ENCODE measurements around the gene MEMO1. TPM values are rescaled to one million over a fixed set of nuclear protein-coding genes. Genes with fewer than 3 reads are reported as not detected.

Gene MEMO1
- total and polyA plus RNA-seq, 2 of the 4 experiments (the other 2 are of a cell fraction), result 23.7 to 49.7 TPM

DNA sequence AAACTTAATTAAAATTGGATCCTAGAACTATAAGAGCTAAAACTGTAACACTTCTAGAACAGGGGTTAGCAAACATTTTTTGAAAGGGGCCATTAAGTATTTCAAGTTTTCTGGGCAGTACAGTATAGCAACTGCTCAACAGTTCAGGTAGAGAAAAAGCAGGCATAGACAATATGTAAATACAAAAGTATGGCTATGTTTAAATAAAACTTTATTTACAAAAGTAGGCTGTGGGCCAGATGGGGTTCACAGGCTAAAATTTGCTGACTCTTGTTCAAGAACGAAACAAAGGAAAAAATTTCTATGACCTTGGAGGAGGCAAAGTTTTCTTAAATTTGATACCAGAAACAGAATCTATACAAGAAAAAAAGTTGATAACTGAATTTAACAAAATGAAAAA lies 114.5 kb downstream of the MEMO1 start:
- POLR2A ChIA-PET (ENCODE audit: unreplicated experiment), result no interaction called here
- Histone ChIP-seq H3K9me3 (ENCODE audit: control insufficient read depth, insufficient read depth, low read length) (no peaks in the 10 kb centered on the region; the same call in 1 of the 2 replicates), H2BK20ac (ENCODE audit: low read depth, low read length) (no peak overlapping the region), H3K9me1 (ENCODE audit: insufficient read depth, low read length) (no peaks in the 10 kb centered on the region), H3K27ac (ENCODE audit: insufficient read depth, low read length) (no peak overlapping the region), H2AFZ (replicated peaks; ENCODE audit: low read length, poor library complexity) (no peak overlapping the region), H3K4ac (ENCODE audit: low read depth, low read length) (no peak overlapping the region), H3K36me3 (ENCODE audit: control insufficient read depth, insufficient read depth, low read length) (peaks cover 2% of the 10 kb centered on the region; the same call in 1 of the 2 replicates), H2AK5ac (ENCODE audit: low read depth, low read length) (no peak overlapping the region), H3K9ac (ENCODE audit: low read depth, low read length) (no peak overlapping the region), H2BK120ac (ENCODE audit: low read depth, low read length) (no peak overlapping the region), H3K56ac (ENCODE audit: extremely low read depth, insufficient read depth, low read length) (no peak overlapping the region), H4K8ac (ENCODE audit: low read depth in 2 of 2, low read length in 2 of 2) (no peak overlapping the region), H4K20me1 (ENCODE audit: insufficient read depth, low read length) (no peaks in the 10 kb centered on the region), H3K79me1 (ENCODE audit: low read depth in 1 of 2, low read length in 2 of 2) (peaks cover 0 to 5% of the 10 kb centered on the region in 2 experiments; a peak in 2 of 4 replicates), H2BK5ac (ENCODE audit: low read depth, low read length, poor library complexity, severe bottlenecking) (no peak overlapping the region), H3K23ac (ENCODE audit: low read depth, low read length) (no peak overlapping the region), H3K27me3 (ENCODE audit: control insufficient read depth, insufficient read depth, low read length) (no peaks in the 10 kb centered on the region), H2BK15ac (ENCODE audit: low read depth, low read length) (no peak overlapping the region), H3K4me2 (ENCODE audit: low read depth, low read length) (no peak overlapping the region), H4K5ac (ENCODE audit: low read depth, low read length) (no peak overlapping the region), H3K4me3 (ENCODE audit: insufficient read depth, low read depth, low read length) (no peak overlapping the region), H2AK9ac (replicated peaks; ENCODE audit: low read depth, low read length, poor library complexity) (no peak overlapping the region), H3K14ac (replicated peaks; ENCODE audit: low read depth, low read length) (no peak overlapping the region), H4K91ac (ENCODE audit: insufficient read depth, low read depth, low read length) (no peak overlapping the region), H3K18ac (ENCODE audit: low read depth, low read length) (no peak overlapping the region), H3K4me1 (ENCODE audit: control insufficient read depth, insufficient read depth, low read length) (peaks cover 2% of the 10 kb centered on the region; the same call in 1 of the 2 replicates)
- WGBS, 2 experiments (ENCODE audit: extremely low coverage in 2 of 2, insufficient read length in 1 of 2), result no CpG with 5 or more reads among the region's 1 CpG
- CTCF ChIA-PET, result interaction anchor here (0.5 kb wide), 1 partner anchor 623 kb away, joined by 3 read pairs; no protein-coding TSS in a partner anchor
- ATAC-seq (ENCODE audit: low read depth) (no peak), DNase-seq (no peak)
- intact Hi-C loops (cut with micrococcal nuclease), result no loop called here
- BruUV-seq (replicated peaks), result no TSS peak
- TF ChIP-seq MAFK (IDR thresholded peaks at IDR 0.05; ENCODE audit: low read depth, low read length) (no peak), RFX5 (IDR thresholded peaks at IDR 0.05; ENCODE audit: low read depth, low read length) (no peak), RAD21 (IDR thresholded peaks at IDR 0.05; ENCODE audit: low read length) (no peak), FOS (IDR thresholded peaks at IDR 0.05; ENCODE audit: low read depth, low read length) (no peak), BHLHE40 (IDR thresholded peaks at IDR 0.05; ENCODE audit: low read depth, low read length) (no peak), CHD1 (IDR thresholded peaks at IDR 0.05; ENCODE audit: low read depth, low read length) (no peak), SMC3 (IDR thresholded peaks at IDR 0.05; ENCODE audit: low read depth, low read length) (no peak), MAZ (IDR thresholded peaks at IDR 0.05; ENCODE audit: borderline replicate concordance, low read depth, low read length) (no peak), RCOR1 (IDR thresholded peaks at IDR 0.05; ENCODE audit: insufficient replicate concordance, low read length) (no peak)
- TF ChIP-seq, protein P1, sequence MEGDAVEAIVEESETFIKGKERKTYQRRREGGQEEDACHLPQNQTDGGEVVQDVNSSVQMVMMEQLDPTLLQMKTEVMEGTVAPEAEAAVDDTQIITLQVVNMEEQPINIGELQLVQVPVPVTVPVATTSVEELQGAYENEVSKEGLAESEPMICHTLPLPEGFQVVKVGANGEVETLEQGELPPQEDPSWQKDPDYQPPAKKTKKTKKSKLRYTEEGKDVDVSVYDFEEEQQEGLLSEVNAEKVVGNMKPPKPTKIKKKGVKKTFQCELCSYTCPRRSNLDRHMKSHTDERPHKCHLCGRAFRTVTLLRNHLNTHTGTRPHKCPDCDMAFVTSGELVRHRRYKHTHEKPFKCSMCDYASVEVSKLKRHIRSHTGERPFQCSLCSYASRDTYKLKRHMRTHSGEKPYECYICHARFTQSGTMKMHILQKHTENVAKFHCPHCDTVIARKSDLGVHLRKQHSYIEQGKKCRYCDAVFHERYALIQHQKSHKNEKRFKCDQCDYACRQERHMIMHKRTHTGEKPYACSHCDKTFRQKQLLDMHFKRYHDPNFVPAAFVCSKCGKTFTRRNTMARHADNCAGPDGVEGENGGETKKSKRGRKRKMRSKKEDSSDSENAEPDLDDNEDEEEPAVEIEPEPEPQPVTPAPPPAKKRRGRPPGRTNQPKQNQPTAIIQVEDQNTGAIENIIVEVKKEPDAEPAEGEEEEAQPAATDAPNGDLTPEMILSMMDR (conservative IDR thresholded peaks at IDR 0.05; ENCODE audit: low read depth, low read length), result no peak
- TF ChIP-seq, protein P2, sequence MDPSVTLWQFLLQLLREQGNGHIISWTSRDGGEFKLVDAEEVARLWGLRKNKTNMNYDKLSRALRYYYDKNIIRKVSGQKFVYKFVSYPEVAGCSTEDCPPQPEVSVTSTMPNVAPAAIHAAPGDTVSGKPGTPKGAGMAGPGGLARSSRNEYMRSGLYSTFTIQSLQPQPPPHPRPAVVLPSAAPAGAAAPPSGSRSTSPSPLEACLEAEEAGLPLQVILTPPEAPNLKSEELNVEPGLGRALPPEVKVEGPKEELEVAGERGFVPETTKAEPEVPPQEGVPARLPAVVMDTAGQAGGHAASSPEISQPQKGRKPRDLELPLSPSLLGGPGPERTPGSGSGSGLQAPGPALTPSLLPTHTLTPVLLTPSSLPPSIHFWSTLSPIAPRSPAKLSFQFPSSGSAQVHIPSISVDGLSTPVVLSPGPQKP (IDR thresholded peaks at IDR 0.05; ENCODE audit: borderline replicate concordance, low read depth, low read length), result no peak
- TF ChIP-seq, protein P3, sequence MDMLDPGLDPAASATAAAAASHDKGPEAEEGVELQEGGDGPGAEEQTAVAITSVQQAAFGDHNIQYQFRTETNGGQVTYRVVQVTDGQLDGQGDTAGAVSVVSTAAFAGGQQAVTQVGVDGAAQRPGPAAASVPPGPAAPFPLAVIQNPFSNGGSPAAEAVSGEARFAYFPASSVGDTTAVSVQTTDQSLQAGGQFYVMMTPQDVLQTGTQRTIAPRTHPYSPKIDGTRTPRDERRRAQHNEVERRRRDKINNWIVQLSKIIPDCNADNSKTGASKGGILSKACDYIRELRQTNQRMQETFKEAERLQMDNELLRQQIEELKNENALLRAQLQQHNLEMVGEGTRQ (IDR thresholded peaks at IDR 0.05; ENCODE audit: low read depth, low read length), result no peak
- in situ Hi-C loops (cut with MboI; ENCODE audit: low sequenced_read_pairs), result no loop called here
- dilution Hi-C loops (cut with HindIII; ENCODE audit: low sequenced_read_pairs, unreplicated experiment), result no loop called here

All from IMR-90 (cell line).